ENCODE results near the gene SLC12A8. TPM values are rescaled to one million over a fixed set of nuclear protein-coding genes. Genes with fewer than 3 reads are reported as not detected.

The SLC12A8 gene, protein sequence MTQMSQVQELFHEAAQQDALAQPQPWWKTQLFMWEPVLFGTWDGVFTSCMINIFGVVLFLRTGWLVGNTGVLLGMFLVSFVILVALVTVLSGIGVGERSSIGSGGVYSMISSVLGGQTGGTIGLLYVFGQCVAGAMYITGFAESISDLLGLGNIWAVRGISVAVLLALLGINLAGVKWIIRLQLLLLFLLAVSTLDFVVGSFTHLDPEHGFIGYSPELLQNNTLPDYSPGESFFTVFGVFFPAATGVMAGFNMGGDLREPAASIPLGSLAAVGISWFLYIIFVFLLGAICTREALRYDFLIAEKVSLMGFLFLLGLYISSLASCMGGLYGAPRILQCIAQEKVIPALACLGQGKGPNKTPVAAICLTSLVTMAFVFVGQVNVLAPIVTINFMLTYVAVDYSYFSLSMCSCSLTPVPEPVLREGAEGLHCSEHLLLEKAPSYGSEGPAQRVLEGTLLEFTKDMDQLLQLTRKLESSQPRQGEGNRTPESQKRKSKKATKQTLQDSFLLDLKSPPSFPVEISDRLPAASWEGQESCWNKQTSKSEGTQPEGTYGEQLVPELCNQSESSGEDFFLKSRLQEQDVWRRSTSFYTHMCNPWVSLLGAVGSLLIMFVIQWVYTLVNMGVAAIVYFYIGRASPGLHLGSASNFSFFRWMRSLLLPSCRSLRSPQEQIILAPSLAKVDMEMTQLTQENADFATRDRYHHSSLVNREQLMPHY
- 28.5 and 35.6 TPM in 2 replicates for total RNA-seq

DNA sequence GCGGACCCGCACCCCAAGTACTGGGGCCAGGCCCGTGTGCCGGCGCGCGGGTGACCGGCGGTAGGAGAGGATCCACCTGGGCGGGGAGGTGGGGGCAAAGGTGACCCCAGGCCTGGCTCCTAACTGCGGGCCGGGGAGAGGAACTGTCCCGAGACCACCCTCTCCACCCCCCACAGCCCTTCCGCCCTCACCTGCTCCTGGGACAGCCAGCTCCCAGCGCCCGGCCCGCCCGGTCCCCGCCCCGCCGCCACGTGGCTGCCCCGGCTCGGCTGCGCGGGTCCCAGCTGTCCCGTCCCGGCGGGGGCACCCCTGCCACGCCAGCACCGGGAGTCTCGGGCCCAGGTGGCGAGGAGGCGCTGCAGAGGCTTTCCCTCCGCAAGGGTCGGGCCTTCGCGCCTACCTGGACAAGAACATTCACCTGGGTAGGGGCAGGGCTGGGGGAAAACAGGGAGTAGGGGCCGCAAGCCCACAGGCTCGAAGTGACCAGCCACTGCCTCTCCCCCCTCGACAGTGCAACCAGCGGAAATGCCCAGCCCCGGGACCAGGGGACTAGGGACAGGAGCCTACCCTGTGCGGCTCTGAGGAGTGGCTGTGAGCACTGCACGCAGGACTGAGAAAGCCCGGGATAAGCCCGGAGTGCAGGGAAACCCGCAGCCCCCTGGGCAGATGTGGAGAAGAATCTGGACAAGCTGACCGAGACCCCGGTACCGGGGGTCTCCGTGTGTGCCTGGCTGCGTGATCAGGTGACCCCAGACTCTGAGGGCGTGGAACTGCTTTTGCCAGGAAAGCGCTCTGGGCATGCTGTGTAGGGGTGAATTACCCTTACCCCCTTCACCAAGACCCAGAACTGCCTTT lies at the start of gene SLC12A8:
Gene SLC12A8 (minus strand): TSS at position 240 of the 855 bp plus-strand sequence. CDS start 1,399 bp downstream, outside the sequence.

GRCh38 chr3:125055913-125056745 lies 156.4 kb downstream of the SLC12A8 start, which contains the start of gene HEG1:
TSS of gene HEG1 (minus strand) at chr3:125055997. CDS start at chr3:125055890, 107 bp downstream.

Other genes with a start within 250 kb of the SLC12A8 start
- gene HEG1, start 156.8 kb downstream of the SLC12A8 start, total RNA-seq: 173 and 199 TPM in 2 replicates
- gene ZNF148, start 162.6 kb upstream of the SLC12A8 start, total RNA-seq: 12.0 and 13.9 TPM in 2 replicates